CD14-positive monocyte (primary cell): ENCODE measurements around the gene DOCK4. TPM values are rescaled to one million over a fixed set of nuclear protein-coding genes. Genes with fewer than 3 reads are reported as not detected.

Experiments
- DNase-seq, 3 donors: peaks; one replicate each; pipeline ENCODE4 v3.0.0-alpha.2; 2011 to 2022
- H2AFZ ChIP-seq: 2 replicates; pipeline ENCODE4 v1.6.0; 2012; ENCODE audit warnings: mild to moderate bottlenecking, low read depth, low read length, inconsistent platforms; ENCODE audit not compliant: insufficient read depth, poor library complexity, severe bottlenecking
- H3K27ac ChIP-seq, 2 donors: 1 replicate in 1 of 2; 2 replicates in 1 of 2; pipeline ENCODE4 v1.5.1; 2012 to 2013; ENCODE audit warnings: low read length in 2 of 2, control low read depth in 1 of 2, inconsistent platforms in 1 of 2, low read depth in 1 of 2, mild to moderate bottlenecking in 1 of 2
- H3K27me3 ChIP-seq, 2 donors: one replicate each; pipeline versions ENCODE4 v1.6.0 to v1.6.1; 2011 to 2013; ENCODE audit warnings: low read length in 2 of 2; ENCODE audit not compliant: control insufficient read depth in 2 of 2, insufficient read depth in 2 of 2
- H3K36me3 ChIP-seq, 2 donors: replicated peaks in 1 of 2; 1 replicate in 1 of 2; 2 replicates in 1 of 2; pipeline versions ENCODE4 v1.5.1 to v1.6.1; 2012 to 2013; ENCODE audit warnings: low read length in 2 of 2, control low read depth in 1 of 2, inconsistent platforms in 1 of 2, mild to moderate bottlenecking in 1 of 2; ENCODE audit not compliant: insufficient read depth in 2 of 2, control insufficient read depth in 1 of 2
- H3K4me1 ChIP-seq, 2 donors: 1 replicate in 1 of 2; 2 replicates in 1 of 2; pipeline versions ENCODE4 v1.5.1 to v1.6.1; 2012 to 2013; ENCODE audit warnings: low read length in 2 of 2, control low read depth in 1 of 2, inconsistent platforms in 1 of 2, mild to moderate bottlenecking in 1 of 2, moderate library complexity in 1 of 2; ENCODE audit not compliant: insufficient read depth in 2 of 2, control insufficient read depth in 1 of 2
- H3K4me2 ChIP-seq: replicated peaks from 2 replicates; pipeline ENCODE3; 2012; ENCODE audit warnings: low read length, moderate library complexity, mild to moderate bottlenecking; ENCODE audit not compliant: poor library complexity, severe bottlenecking; ENCODE audit errors: extremely low read depth
- H3K4me3 ChIP-seq, 3 experiments: fragments of 200-600 bp in 1 of 3; sonication (generic) in 1 of 3; replicated peaks in 1 of 3; 1 replicate in 2 of 3; 2 replicates in 1 of 3; pipeline ENCODE4 v1.5.1; 2011 to 2013; ENCODE audit warnings: low read length in 3 of 3, mild to moderate bottlenecking in 3 of 3, control low read depth in 2 of 3, low read depth in 2 of 3, inconsistent platforms in 1 of 3, moderate library complexity in 1 of 3
- H3K79me2 ChIP-seq: 2 replicates; pipeline ENCODE4 v1.6.0; 2012; ENCODE audit warnings: mild to moderate bottlenecking, control low read depth, inconsistent platforms, low read length, moderate library complexity; ENCODE audit not compliant: insufficient read depth
- H3K9ac ChIP-seq: 2 replicates; pipeline ENCODE4 v1.6.0; 2017; ENCODE audit warnings: low read length, mild to moderate bottlenecking; ENCODE audit not compliant: insufficient read depth, poor library complexity, severe bottlenecking
- H3K9me3 ChIP-seq, 2 donors: replicated peaks in 1 of 2; 1 replicate in 1 of 2; 2 replicates in 1 of 2; pipeline versions ENCODE4 v1.5.1 to v1.6.1; 2012 to 2013; ENCODE audit warnings: low read length in 2 of 2, control low read depth in 1 of 2; ENCODE audit not compliant: control insufficient read depth in 1 of 2, insufficient read depth in 1 of 2
- H4K20me1 ChIP-seq: 2 replicates; pipeline ENCODE4 v1.6.0; 2012; ENCODE audit warnings: mild to moderate bottlenecking, low read length, control low read depth, moderate library complexity; ENCODE audit not compliant: insufficient read depth
- H3K27ac Mint-ChIP-seq, 7 donors: one replicate each; pipeline ENCODE4 v1.8.0; 2020; ENCODE audit warnings: mild to moderate bottlenecking in 7 of 7, mixed read lengths in 7 of 7, moderate library complexity in 6 of 7, inconsistent platforms in 2 of 7
- H3K27me3 Mint-ChIP-seq, 3 donors: one replicate each; pipeline ENCODE4 v1.8.0; 2021 to 2022; ENCODE audit warnings: low read depth in 3 of 3, mild to moderate bottlenecking in 3 of 3, mixed read lengths in 3 of 3, moderate library complexity in 3 of 3, inconsistent platforms in 1 of 3
- H3K36me3 Mint-ChIP-seq, 2 donors: one replicate each; pipeline ENCODE4 v1.8.0; 2020; ENCODE audit warnings: mixed read lengths in 2 of 2, inconsistent platforms in 1 of 2, mild to moderate bottlenecking in 1 of 2
- H3K4me1 Mint-ChIP-seq: one replicate; pipeline ENCODE4 v1.8.0; 2020; ENCODE audit warnings: mild to moderate bottlenecking, mixed read lengths
- H3K4me3 Mint-ChIP-seq, 2 donors: one replicate each; pipeline ENCODE4 v1.8.0; 2020; ENCODE audit warnings: mild to moderate bottlenecking in 2 of 2, mixed read lengths in 2 of 2, moderate library complexity in 1 of 2
- H3K9me3 Mint-ChIP-seq, 7 donors: one replicate each; pipeline ENCODE4 v1.8.0; 2020 to 2022; ENCODE audit warnings: mixed read lengths in 7 of 7, mild to moderate bottlenecking in 6 of 7, moderate library complexity in 6 of 7, inconsistent platforms in 2 of 7
- WGBS: methylation state at CpG from one replicate; pipeline ENCODE4 v1.1.5; 2013; ENCODE audit warnings: missing lambda C conversion rate; ENCODE audit not compliant: insufficient coverage; 5-methylcytosine and 5-hydroxymethylcytosine counted together
- intact Hi-C, 2 donors: fragments of 100-400 bp; cut with micrococcal nuclease; formaldehyde crosslinking; loops; one replicate each; pipeline versions ENCODE4 v1.15.0 to v1.15.1; 2023
- polyA plus RNA-seq, 3 donors: library from polyadenylated mRNA; depleted of rRNA in 1 of 3; unstranded in 2 of 3; stranded (reverse) in 1 of 3; fragments of 300-500 nt in 2 of 3; fragments of >200 nt in 1 of 3; fragmentation: Illumina TruSeq in 2 of 3; gene quantifications; 1 replicate in 2 of 3; 2 replicates in 1 of 3; pipeline ENCODE4 v1.2.3, GENCODE V29; 2012 to 2021
- TF ChIP-seq, protein P1 (sequence below): fragments of 200-600 bp; IDR thresholded peaks from one replicate; pipeline ENCODE4 v1.8.0; 2022; ENCODE audit warnings: antibody characterized with exemption, mild to moderate bottlenecking

The DOCK4 gene
- polyA plus RNA-seq, 3 donors, result 1.3 to 5.0 (median 2.7) TPM

DNA sequence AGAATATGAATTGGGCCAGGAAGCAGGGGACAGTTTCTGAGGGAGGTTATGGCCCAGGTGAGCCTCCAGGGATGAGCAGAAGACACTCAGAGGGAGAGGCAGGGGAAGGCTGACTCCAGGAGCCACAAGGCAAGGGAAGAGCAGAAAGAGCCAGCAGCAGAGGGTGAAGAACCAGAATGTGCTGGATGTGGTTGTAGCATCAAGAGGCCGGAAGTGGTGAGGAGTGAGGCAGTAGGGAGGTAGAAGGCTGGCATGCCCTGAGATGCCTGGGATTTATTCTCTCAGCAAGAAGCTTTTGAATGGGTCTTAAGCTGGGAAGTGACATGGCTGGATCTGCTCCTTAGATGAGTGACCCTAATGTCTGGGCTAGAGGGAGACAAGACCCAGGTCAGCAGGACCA, 311.7 kb downstream of the DOCK4 start:
- intact Hi-C loops, result no loop called here

DNA sequence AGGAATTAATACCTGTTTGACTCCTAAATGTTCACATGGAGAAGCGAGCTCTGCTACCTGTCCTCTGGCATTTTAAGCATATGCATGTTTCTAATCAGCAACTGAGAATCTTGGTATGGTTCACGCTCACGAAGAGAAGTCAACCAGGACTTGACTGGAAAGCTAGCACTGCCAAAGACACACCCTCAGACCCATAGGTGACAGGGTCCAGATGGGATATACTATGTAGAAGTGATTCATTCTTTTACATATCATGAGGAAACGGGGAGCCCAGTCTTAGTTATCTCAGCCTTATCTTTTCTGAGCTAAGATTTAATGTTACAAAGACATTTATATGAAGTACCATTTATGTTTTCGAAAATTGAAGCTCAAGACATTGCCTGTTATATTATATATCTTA, 313.0 kb downstream of the DOCK4 start:
- H3K4me3 ChIP-seq, result no peak overlapping the region
- no peaks in the 10 kb centered on the region for H4K20me1 ChIP-seq
- no peaks in the 10 kb centered on the region for H3K9me3 ChIP-seq
- no peaks in the 10 kb centered on the region for H3K27me3 Mint-ChIP-seq
- no peak overlapping the region for H3K27ac ChIP-seq
- H3K4me1 ChIP-seq, result no peaks in the 10 kb centered on the region
- no peaks in the 10 kb centered on the region for H3K79me2 ChIP-seq
- no peak overlapping the region for H3K27ac Mint-ChIP-seq
- H3K27me3 ChIP-seq, result no peaks in the 10 kb centered on the region
- H3K4me2 ChIP-seq, result no peak overlapping the region
- no peaks in the 10 kb centered on the region for H3K4me1 Mint-ChIP-seq
- no peaks in the 10 kb centered on the region for H3K36me3 Mint-ChIP-seq
- no peak overlapping the region for H3K9ac ChIP-seq
- H3K36me3 ChIP-seq, result no peaks in the 10 kb centered on the region
- intact Hi-C loops, result no loop called here
- no peak overlapping the region for H2AFZ ChIP-seq
- H3K4me3 Mint-ChIP-seq, result no peak overlapping the region
- TF ChIP-seq, protein P1, sequence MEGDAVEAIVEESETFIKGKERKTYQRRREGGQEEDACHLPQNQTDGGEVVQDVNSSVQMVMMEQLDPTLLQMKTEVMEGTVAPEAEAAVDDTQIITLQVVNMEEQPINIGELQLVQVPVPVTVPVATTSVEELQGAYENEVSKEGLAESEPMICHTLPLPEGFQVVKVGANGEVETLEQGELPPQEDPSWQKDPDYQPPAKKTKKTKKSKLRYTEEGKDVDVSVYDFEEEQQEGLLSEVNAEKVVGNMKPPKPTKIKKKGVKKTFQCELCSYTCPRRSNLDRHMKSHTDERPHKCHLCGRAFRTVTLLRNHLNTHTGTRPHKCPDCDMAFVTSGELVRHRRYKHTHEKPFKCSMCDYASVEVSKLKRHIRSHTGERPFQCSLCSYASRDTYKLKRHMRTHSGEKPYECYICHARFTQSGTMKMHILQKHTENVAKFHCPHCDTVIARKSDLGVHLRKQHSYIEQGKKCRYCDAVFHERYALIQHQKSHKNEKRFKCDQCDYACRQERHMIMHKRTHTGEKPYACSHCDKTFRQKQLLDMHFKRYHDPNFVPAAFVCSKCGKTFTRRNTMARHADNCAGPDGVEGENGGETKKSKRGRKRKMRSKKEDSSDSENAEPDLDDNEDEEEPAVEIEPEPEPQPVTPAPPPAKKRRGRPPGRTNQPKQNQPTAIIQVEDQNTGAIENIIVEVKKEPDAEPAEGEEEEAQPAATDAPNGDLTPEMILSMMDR, result no peak
- 86% methylated on average over 1 of the region's 5 CpGs for WGBS
- H3K9me3 Mint-ChIP-seq, result peaks cover 0 to 5% (median 0%) of the 10 kb centered on the region in 7 donors
- no peak for DNase-seq

More for the DNA sequence above, 311.7 kb downstream of the DOCK4 start:
- no peaks in the 10 kb centered on the region for H3K9me3 ChIP-seq
- H3K27ac ChIP-seq, result no peak overlapping the region
- Mint-ChIP-seq H3K9me3 (peaks cover 0 to 5% (median 0%) of the 10 kb centered on the region in 7 donors), H3K27me3 (peaks cover 0 to 1% (median 0%) of the 10 kb centered on the region in 3 donors), H3K27ac (no peak overlapping the region), H3K4me1 (no peaks in the 10 kb centered on the region), H3K4me3 (no peak overlapping the region), H3K36me3 (peaks cover 0 to 2% of the 10 kb centered on the region in 2 donors)
- no peaks in the 10 kb centered on the region for H3K36me3 ChIP-seq
- DNase-seq, result no peak
- no peaks in the 10 kb centered on the region for H3K4me1 ChIP-seq
- H3K79me2 ChIP-seq, result no peaks in the 10 kb centered on the region
- no peak overlapping the region for H3K4me3 ChIP-seq
- no peak overlapping the region for H3K4me2 ChIP-seq
- H3K27me3 ChIP-seq, result no peaks in the 10 kb centered on the region
- H3K9ac ChIP-seq, result no peak overlapping the region
- 83% methylated on average over 1 of the region's 1 CpG for WGBS
- H2AFZ ChIP-seq, result no peak overlapping the region
- no peaks in the 10 kb centered on the region for H4K20me1 ChIP-seq
- TF ChIP-seq, protein P1, result no peak
